Osteoblast (primary cell): Measurements from ENCODE around the gene NFATC4. TPM values are rescaled to one million over a fixed set of nuclear protein-coding genes. Genes with fewer than 3 reads are reported as not detected.

Experiments
- DNase-seq: peaks from one replicate; pipeline ENCODE4 v3.0.0; 2011; ENCODE audit warnings: low spot score, mixed read lengths; ENCODE audit not compliant: insufficient read length; ENCODE audit errors: missing footprints
- H2AFZ ChIP-seq: 2 replicates; pipeline ENCODE4 v1.6.0; 2011; ENCODE audit warnings: mild to moderate bottlenecking, low read length
- H3K27ac ChIP-seq: 2 replicates; pipeline ENCODE4 v1.5.1; 2011; ENCODE audit warnings: mild to moderate bottlenecking, low read depth, low read length, moderate library complexity
- H3K27me3 ChIP-seq: 2 replicates; pipeline ENCODE4 v1.6.0; 2012; ENCODE audit warnings: mild to moderate bottlenecking, control low read depth, inconsistent platforms, low read length, moderate library complexity; ENCODE audit not compliant: insufficient read depth
- H3K36me3 ChIP-seq: 2 replicates; pipeline ENCODE4 v1.5.1; 2011; ENCODE audit warnings: mild to moderate bottlenecking, low read length, control low read depth, moderate library complexity; ENCODE audit not compliant: insufficient read depth
- H3K4me1 ChIP-seq: 2 replicates; pipeline ENCODE4 v1.5.1; 2011; ENCODE audit warnings: mild to moderate bottlenecking, low read length, control low read depth, moderate library complexity; ENCODE audit not compliant: insufficient read depth
- H3K4me2 ChIP-seq: 2 replicates; pipeline ENCODE4 v1.6.0; 2011; ENCODE audit warnings: mild to moderate bottlenecking, low read length; ENCODE audit not compliant: insufficient read depth
- H3K4me3 ChIP-seq: fragments of 200-600 bp; sonication (generic); 3 replicates; pipeline ENCODE4 v1.5.1; 2012; ENCODE audit warnings: mild to moderate bottlenecking, low read length, inconsistent platforms; ENCODE audit not compliant: insufficient read depth
- H3K79me2 ChIP-seq: 2 replicates; pipeline ENCODE4 v1.6.0; 2012; ENCODE audit warnings: mild to moderate bottlenecking, low read length, control low read depth, inconsistent platforms; ENCODE audit not compliant: insufficient read depth
- H3K9me3 ChIP-seq: 2 replicates; pipeline ENCODE4 v1.5.1; 2011; ENCODE audit warnings: low read depth, low read length, control low read depth
- H4K20me1 ChIP-seq: 2 replicates; pipeline ENCODE4 v1.6.0; 2012; ENCODE audit warnings: mild to moderate bottlenecking, low read length, control low read depth; ENCODE audit not compliant: insufficient read depth
- total RNA-seq: library from RNA; depleted of rRNA; stranded (reverse); fragments of >200 nt; gene quantifications from 2 replicates; pipeline ENCODE4 v1.2.3, GENCODE V29; 2012
- TF ChIP-seq, protein P1 (sequence below): IDR thresholded peaks from 2 replicates; pipeline ENCODE4 v1.5.1; 2011; ENCODE audit warnings: mild to moderate bottlenecking, low read depth, low read length, moderate library complexity; ENCODE audit errors: extremely low read depth

Gene NFATC4
- total RNA-seq, 1 donor = 107 TPM

DNA sequence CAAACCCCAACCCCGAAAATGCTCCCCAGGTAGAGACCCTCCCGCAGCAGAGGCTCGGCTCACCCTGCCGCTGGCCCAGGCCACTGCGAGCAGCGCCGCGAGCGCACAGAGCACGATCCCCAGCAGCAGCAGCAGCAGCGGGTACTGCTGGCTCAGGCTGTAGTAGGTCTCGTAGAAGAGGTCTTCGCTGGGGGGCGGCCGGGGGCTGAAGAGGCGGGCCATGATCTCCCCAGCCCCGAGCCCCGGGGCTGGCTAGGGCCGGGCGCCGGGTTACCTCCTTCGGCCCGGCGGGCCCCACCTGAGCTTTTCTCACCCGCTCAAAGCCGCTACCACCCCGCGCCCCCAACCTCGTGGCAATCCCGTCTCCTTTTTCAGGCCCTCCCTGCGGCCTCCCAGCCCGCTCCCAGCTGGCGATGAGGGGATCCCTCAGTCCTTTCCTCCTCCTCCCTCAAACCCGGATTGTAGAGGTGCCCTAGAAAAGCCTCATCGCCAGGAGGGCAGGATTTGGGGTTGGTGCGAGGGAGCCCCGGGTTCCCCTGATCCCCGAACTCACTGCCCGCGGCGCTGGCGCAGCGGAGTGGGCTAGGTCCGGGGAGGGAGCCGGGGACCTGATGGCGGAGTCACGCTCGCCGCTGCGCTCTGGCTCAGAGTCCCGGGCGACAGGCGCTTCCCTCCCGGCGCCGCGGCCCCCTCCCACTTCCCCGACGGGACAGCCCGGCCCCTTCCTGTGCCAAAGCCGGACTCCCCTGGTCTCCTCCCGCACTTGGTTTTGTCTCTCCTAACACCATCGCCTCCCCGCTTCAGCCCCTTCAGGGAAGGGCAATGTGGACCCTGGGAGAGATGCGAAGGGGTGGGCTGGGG, 33.3 kb upstream of the NFATC4 start, which contains the start of gene ADCY4:
Gene ADCY4, minus strand, starts transcription at position 641 of the 861 bp plus-strand sequence. Its CDS starts 419 bp downstream, at position 222.
- peak within 1 kb of the TSS; percentile 78 for H2AFZ ChIP-seq
- H3K9me3 ChIP-seq = no peaks in the 10 kb centered on the region
- no peaks in the 10 kb centered on the region for H3K27me3 ChIP-seq
- H3K4me3 ChIP-seq = peak within 1 kb of the TSS; percentile 79
- H3K4me1 ChIP-seq = peaks cover 31% of the 10 kb centered on the region
- no peaks in the 10 kb centered on the region for H4K20me1 ChIP-seq
- H3K36me3 ChIP-seq = no peaks in the 10 kb centered on the region
- TF ChIP-seq, protein P1, sequence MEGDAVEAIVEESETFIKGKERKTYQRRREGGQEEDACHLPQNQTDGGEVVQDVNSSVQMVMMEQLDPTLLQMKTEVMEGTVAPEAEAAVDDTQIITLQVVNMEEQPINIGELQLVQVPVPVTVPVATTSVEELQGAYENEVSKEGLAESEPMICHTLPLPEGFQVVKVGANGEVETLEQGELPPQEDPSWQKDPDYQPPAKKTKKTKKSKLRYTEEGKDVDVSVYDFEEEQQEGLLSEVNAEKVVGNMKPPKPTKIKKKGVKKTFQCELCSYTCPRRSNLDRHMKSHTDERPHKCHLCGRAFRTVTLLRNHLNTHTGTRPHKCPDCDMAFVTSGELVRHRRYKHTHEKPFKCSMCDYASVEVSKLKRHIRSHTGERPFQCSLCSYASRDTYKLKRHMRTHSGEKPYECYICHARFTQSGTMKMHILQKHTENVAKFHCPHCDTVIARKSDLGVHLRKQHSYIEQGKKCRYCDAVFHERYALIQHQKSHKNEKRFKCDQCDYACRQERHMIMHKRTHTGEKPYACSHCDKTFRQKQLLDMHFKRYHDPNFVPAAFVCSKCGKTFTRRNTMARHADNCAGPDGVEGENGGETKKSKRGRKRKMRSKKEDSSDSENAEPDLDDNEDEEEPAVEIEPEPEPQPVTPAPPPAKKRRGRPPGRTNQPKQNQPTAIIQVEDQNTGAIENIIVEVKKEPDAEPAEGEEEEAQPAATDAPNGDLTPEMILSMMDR = no peak
- H3K27ac ChIP-seq = peak within 1 kb of the TSS; percentile 54
- peak; percentile 92 for DNase-seq
- H3K4me2 ChIP-seq = peak within 1 kb of the TSS; percentile 93
- H3K79me2 ChIP-seq = peaks cover 4% of the 10 kb centered on the region

DNA sequence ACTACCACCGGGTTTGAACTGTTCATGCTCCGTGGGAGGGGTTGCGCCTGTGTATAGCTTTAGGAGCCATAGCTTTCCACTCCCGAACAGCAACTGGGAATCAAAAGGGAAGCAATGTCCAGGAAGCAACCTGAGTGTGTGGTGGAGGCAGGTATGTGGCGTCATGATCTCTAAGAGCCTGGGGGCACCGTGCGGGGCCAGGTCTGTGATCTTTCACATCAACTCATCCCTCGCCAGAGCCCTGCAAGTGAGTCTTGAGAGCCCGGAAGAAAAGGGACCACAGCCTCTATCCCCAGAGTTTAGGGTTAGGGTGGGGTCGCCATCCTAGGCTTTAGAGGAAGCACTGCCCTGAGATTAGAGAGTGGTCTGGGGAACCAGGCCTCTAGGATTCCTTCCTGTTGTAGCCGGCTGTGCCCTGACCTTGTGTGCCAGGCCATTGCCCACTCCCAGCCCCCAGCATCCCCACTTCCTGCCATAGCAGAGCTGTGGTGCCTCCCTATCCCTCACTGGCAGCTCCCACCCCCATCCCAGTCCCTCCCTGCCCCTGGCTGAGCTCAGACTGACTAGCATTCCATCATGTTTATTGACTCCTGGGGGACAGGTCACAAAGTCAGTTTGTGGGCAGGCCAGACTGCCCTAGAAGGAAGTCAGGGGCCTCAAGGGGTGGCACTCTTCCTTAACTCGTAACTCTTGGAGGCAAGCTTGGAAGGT, 32.4 kb upstream of the NFATC4 start:
- Histone ChIP-seq H3K79me2 (peaks cover 4% of the 10 kb centered on the region), H4K20me1 (no peaks in the 10 kb centered on the region), H3K27ac (no peak overlapping the region), H3K36me3 (no peaks in the 10 kb centered on the region), H3K9me3 (no peaks in the 10 kb centered on the region), H2AFZ (no peak overlapping the region), H3K4me2 (peak overlapping the region; percentile 93), H3K27me3 (peaks cover 4% of the 10 kb centered on the region), H3K4me1 (peaks cover 31% of the 10 kb centered on the region), H3K4me3 (peak overlapping the region; percentile 79)
- peak; percentile 88 for DNase-seq
- TF ChIP-seq, protein P1 = no peak

DNA sequence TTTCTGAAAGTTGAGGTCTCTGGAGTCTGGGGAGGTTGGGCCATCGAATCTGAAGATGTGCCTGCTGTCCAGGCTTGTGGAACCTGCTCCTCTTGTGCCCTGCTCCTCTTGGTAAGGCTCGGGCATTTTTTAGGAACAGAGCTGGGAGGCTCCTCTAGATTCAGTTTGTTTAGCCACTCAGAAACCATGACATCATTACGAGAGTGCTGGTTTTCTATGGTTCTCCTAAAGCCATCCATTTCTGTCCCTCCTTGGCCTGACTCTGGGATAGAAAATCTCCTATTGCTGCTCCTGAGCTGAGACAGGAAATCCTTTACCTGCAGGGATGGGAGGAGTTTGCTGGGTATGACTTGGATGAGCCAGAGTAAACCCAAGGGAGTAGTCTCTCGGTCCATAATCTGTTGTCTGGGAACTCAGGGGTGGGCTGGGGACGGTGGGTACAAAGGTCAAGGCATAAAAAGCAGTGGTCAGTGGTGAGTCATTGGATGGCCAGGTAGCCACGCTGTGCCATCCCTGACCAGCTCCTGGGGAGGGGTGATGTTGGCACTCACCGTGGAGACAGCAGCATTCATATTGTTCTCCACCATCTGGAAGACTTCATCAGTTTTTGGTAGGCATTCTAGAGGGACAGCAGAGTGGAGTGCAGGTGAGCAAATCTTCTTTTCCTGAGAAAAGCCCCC, 30.7 kb upstream of the NFATC4 start:
- Histone ChIP-seq H3K27me3 (peaks cover 4% of the 10 kb centered on the region), H3K4me1 (peaks cover 31% of the 10 kb centered on the region), H3K9me3 (no peaks in the 10 kb centered on the region), H3K4me3 (no peak overlapping the region), H2AFZ (no peak overlapping the region), H3K27ac (no peak overlapping the region), H3K36me3 (no peaks in the 10 kb centered on the region), H3K4me2 (no peak overlapping the region), H4K20me1 (no peaks in the 10 kb centered on the region), H3K79me2 (peaks cover 4% of the 10 kb centered on the region)
- TF ChIP-seq, protein P1 = no peak
- peak; percentile 81 for DNase-seq

DNA sequence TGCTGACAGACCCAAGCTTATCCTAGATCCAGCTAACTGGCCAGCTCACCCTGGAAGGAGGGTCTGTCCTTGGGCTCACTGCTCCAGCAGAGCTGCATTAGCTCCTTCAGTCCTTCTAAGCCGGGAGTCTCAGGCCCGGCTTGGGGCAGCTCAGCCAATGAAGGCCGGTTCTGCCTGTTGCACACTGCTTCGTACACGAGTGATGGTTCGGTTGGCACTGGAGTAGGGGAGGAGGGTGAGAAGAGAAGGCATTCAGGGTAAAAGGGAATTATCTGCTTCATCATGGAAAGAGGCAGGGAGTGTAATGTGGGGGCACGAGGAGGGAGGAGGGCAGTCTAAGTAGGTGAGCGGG, 30.2 kb upstream of the NFATC4 start:
- Histone ChIP-seq H3K9me3 (no peaks in the 10 kb centered on the region), H3K4me3 (no peak overlapping the region), H2AFZ (no peak overlapping the region), H3K4me2 (no peak overlapping the region), H3K27ac (no peak overlapping the region), H3K36me3 (no peaks in the 10 kb centered on the region), H3K79me2 (peaks cover 4% of the 10 kb centered on the region), H3K4me1 (peaks cover 26% of the 10 kb centered on the region), H3K27me3 (peaks cover 4% of the 10 kb centered on the region), H4K20me1 (no peaks in the 10 kb centered on the region)
- TF ChIP-seq, protein P1 = no peak
- peak; percentile 60 for DNase-seq
